ENCODE data around the gene LSAMP.

The LSAMP gene

GRCh38 chr3:116445311-116445841 is at the start of gene LSAMP:
LSAMP (minus strand) TSS chr3:116445487.
- no peak for DNase-seq (ENCODE audit: low read depth in 2 of 2, low spot score in 1 of 2)

DNA sequence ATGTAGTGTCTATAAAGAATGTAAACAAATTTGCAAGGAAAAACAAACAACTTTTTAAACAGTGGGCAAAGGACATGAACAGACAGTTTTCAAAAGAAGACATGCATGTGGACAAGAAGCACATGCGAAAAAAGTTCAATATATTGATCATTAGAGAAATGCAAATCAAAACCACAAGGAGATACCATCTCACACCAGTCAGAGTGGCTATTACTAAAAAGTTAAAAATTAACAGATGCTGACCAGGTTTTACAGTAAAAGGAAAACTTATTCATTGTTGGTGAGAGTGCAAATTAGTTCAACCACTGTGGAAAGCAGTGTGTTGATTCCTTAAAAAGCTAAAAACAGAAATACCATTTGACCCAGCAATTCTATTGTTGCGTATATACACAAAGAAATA is 47.1 kb upstream of the LSAMP start:
- no peak for DNase-seq (ENCODE audit: low read depth in 2 of 2, low spot score in 1 of 2)

DNA sequence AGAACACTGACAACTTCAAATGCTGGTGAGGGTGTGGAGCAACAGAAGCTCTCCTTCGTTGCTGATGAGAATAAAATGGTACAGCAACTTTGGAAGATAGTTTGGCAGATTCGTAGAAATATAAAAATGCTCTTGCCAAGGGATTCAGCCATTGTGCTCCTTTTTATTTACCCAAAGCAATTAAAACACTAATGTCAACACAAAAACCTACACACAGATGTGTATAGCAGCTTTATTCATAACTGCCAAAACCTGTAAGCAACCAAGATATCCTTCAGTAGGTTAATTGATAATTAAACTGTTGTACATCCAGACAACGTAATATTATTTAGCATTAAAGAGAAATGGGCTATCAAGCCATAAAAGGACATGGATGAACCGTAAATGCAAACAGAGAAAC is 37.8 kb upstream of the LSAMP start:
- DNase-seq (ENCODE audit: low read depth in 2 of 2, low spot score in 1 of 2), result no peak

GRCh38 chr3:116476691-116477090 is 31.4 kb upstream of the LSAMP start:
- DNase-seq (ENCODE audit: low read depth in 2 of 2, low spot score in 1 of 2), result no peak

DNA sequence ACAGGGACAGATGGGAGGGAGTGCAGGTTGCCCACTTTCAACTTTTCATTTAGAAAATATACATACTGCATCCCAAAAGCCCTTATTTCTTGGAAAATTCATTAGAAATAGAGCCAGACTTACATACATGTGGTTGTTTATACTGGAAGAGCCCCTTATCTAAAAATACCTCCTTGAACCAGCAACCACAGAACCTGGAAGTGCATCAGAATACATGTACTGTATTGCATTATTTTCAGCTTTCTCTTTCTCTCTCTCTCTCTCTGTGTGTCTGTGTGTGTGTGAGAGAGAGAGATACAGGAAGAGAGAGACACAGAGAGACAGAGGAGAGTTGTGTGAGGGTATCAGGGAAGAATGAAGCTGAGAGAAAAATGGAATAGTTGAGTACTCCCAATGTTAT is 29.5 kb upstream of the LSAMP start:
- DNase-seq (ENCODE audit: low read depth in 2 of 2, low spot score in 1 of 2), result no peak

GRCh38 chr3:116474032-116474780 is 28.9 kb upstream of the LSAMP start:
- DNase-seq (ENCODE audit: low read depth in 2 of 2, low spot score in 1 of 2), result no peak

- no peak for DNase-seq (ENCODE audit: low read depth in 2 of 2, low spot score in 1 of 2)
These were observed 28.3 kb upstream of the LSAMP start for GRCh38 chr3:116473602-116474001.

GRCh38 chr3:116470605-116471197 is 25.4 kb upstream of the LSAMP start:
- no peak for DNase-seq (ENCODE audit: low read depth in 2 of 2, low spot score in 1 of 2)

GRCh38 chr3:116469546-116469945 is 24.3 kb upstream of the LSAMP start:
- no peak for DNase-seq (ENCODE audit: low read depth in 2 of 2, low spot score in 1 of 2)

- DNase-seq (ENCODE audit: low read depth in 2 of 2, low spot score in 1 of 2), result no peak
These were observed 19.1 kb upstream of the LSAMP start for GRCh38 chr3:116464276-116464798.

GRCh38 chr3:116453666-116454346 is 8.5 kb upstream of the LSAMP start:
- no peak for DNase-seq (ENCODE audit: low read depth in 2 of 2, low spot score in 1 of 2)

DNA sequence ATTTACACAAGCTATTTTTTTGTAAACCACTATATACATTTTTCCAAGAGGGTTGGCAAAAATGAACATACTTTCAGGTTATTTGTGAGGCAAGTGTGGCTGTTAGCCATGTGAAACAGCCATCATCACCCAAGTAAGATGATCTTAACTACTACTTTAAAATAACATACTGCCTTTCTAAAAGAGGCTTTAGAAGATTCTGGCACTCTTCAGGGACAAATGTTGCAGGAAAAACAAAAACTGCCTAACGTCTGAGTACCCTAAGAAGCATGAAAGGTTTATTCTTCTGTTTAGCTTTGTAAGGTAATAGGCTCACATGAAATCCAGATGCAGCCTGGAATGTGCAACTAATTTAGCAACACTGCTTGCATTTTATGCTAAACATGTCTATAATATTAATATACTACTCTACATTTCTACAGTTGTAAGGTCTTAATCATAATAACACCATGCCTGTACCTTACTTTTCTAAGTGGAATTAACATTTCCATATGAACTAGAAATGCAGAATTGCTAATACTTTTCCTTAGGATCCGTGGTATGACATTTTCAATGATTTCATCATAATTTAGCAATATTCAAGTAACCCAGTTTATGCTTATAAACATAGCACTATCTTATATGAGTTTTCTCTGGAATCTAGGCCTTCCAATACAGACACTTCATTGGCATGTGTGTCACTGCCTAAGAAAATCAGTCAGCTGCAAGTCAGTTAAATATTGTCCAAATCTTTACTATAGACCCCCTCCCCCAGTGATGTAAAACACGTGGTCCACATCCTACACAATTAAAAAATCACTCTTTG is 4.5 kb upstream of the LSAMP start:
- DNase-seq (ENCODE audit: low read depth in 2 of 2, low spot score in 1 of 2), result no peak

- no peak for DNase-seq (ENCODE audit: low read depth in 2 of 2, low spot score in 1 of 2)
These were observed 703 bp upstream of the LSAMP start for GRCh38 chr3:116445990-116446389.

DNA sequence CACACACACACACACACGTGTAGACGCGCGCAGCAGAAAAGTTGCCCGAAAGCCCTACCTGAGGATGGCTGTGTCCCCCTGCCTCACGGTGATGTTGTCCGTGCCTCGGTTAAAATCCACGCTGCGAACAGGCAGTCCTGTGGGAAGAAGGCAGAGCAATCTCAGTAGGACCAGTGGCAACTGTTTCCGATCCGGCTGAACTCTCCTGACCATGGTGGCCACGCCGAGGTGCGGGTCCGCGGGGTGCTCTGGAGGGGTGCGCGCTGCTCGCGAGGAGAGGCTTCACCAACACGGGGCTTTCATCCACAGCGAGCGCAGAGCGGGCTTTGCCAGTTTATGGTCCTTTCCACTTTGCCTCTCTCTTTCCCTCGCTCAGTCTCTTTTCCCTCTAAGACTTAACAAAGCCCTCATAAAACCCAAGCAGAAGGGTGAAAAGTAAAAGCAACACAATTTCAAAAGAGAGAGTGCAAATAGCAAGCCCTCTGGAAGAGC is 422 bp downstream of the LSAMP start:
- DNase-seq (ENCODE audit: low read depth in 2 of 2, low spot score in 1 of 2), result no peak

- no peak for DNase-seq (ENCODE audit: low read depth in 2 of 2, low spot score in 1 of 2)
These were observed 1.1 kb downstream of the LSAMP start for GRCh38 chr3:116444115-116444747.

DNA sequence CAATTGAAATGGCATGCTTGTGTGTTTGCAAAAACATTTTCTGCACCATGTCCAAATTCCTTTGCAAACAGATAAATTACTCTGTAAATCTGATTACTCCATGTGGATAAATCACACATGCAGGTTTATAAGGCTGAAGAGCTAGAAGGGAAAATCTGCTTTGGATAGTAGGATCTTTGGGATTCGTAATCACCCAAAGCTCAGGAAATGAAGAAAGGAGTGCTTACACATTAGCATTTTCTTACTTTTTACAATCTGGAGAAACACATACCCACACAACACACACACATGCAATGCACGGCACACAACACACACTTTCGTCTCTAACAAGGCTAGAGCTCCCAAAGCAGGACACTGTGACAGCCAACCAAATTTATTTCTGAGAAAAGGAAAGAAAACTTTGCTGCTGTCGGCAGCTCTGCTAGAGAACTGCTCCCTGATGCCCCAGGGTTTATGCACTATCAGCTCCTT is 2.1 kb downstream of the LSAMP start:
- no peak for DNase-seq (ENCODE audit: low read depth in 2 of 2, low spot score in 1 of 2)

GRCh38 chr3:116442331-116443021 is 2.8 kb downstream of the LSAMP start:
- DNase-seq (ENCODE audit: low read depth in 2 of 2, low spot score in 1 of 2), result no peak

- no peak for DNase-seq (ENCODE audit: low read depth in 2 of 2, low spot score in 1 of 2)
These were observed 3.6 kb downstream of the LSAMP start for GRCh38 chr3:116441652-116442051.

GRCh38 chr3:116440196-116440595 is 5.1 kb downstream of the LSAMP start:
- DNase-seq (ENCODE audit: low read depth in 2 of 2, low spot score in 1 of 2), result no peak

DNA sequence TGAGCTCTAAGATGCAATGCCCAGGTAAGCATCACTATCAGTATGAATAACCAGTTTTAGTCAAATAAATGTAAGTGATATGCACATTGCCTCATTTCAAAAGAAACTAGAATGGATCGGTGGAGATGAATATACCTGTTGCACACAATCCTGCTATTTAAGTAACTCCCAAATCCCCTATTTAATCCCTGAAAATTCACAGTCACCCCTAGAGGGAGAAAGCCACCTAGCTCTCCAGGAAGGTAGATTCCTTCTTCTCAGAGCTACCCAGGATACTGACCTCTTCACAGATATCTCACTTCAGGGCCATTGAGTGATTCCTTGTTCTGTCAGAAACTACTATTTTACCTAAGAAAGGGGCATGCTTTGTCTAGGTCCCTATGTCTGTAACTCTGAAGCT is 11.7 kb downstream of the LSAMP start:
- DNase-seq (ENCODE audit: low read depth in 2 of 2, low spot score in 1 of 2), result no peak
